GM21825 (cell line): ENCODE data around the gene NELL1.

Source experiments
- ATAC-seq: cut with Tn5 transposase; IDR thresholded peaks from one replicate; pipeline ENCODE4 v1.9.1; 2021; ENCODE audit warnings: mild to moderate bottlenecking, moderate library complexity; ENCODE audit not compliant: unreplicated experiment

The NELL1 gene

DNA sequence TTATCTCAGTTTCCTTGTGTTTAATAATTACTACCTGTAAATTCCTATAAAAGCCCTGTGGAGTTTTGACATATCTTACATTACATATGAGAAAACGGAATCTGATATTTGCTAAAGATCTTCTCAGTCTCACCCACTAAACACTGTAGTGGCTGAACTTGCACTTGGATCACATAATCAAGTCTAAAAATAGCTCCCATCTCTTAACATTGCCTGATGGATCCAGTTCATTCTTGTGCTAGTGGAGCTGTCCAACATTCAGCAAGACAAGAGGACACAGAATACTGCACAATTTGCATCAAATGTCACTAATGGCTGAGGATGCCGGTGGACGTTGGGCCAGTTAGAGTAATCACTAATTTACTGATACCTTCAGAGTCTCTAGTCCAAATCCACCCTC is 953.6 kb downstream of the NELL1 start:
- ATAC-seq, result no peak
